GM20000 (cell line): ENCODE measurements around the gene ACTR6.
"Not testable (repeated sequence)": the region's sequence is repeated elsewhere in the genome, so short reads cannot be mapped to it uniquely, and the experiment has no call there.

Experiments
- DNase-seq: peaks from one replicate; pipeline ENCODE4 v3.0.0; 2012; ENCODE audit warnings: low spot score
- TF ChIP-seq, protein P1 (sequence below): IDR thresholded peaks from 2 replicates; pipeline ENCODE4 v1.5.1; 2012; ENCODE audit warnings: mild to moderate bottlenecking, control low read depth; ENCODE audit errors: extremely low read depth, missing control alignments

Gene ACTR6

GRCh38 chr12:100170313-100170858 is 30.2 kb upstream of the ACTR6 start:
- TF ChIP-seq, protein P1, sequence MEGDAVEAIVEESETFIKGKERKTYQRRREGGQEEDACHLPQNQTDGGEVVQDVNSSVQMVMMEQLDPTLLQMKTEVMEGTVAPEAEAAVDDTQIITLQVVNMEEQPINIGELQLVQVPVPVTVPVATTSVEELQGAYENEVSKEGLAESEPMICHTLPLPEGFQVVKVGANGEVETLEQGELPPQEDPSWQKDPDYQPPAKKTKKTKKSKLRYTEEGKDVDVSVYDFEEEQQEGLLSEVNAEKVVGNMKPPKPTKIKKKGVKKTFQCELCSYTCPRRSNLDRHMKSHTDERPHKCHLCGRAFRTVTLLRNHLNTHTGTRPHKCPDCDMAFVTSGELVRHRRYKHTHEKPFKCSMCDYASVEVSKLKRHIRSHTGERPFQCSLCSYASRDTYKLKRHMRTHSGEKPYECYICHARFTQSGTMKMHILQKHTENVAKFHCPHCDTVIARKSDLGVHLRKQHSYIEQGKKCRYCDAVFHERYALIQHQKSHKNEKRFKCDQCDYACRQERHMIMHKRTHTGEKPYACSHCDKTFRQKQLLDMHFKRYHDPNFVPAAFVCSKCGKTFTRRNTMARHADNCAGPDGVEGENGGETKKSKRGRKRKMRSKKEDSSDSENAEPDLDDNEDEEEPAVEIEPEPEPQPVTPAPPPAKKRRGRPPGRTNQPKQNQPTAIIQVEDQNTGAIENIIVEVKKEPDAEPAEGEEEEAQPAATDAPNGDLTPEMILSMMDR = no peak

DNA sequence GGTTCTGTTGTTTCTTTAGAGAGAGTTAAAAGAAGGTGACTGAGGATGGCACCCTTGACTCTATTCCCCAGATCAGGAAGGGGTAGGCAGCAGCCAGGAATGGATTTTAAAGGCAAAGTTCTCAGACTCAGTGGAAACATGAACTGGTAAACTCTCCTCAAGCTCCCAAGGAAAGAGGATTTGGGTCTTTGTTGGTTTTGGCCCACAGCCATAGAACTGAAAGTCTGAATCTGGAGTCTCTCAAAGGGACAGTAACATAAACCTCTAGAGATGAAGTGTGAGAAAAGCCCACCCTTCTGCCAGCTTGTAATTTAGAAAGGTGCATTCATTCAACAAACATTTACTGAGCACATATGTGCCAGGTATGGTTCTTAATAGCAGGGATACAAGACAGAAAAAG is 29.4 kb upstream of the ACTR6 start:
- no peak for DNase-seq
- TF ChIP-seq, protein P1 = no peak

More at GRCh38 chr12:100170313-100170858, 30.2 kb upstream of the ACTR6 start:
- no peak for DNase-seq

- TF ChIP-seq, protein P1 = no peak
- no peak for DNase-seq
These were observed 27.5 kb upstream of the ACTR6 start for GRCh38 chr12:100173111-100173510.

DNA sequence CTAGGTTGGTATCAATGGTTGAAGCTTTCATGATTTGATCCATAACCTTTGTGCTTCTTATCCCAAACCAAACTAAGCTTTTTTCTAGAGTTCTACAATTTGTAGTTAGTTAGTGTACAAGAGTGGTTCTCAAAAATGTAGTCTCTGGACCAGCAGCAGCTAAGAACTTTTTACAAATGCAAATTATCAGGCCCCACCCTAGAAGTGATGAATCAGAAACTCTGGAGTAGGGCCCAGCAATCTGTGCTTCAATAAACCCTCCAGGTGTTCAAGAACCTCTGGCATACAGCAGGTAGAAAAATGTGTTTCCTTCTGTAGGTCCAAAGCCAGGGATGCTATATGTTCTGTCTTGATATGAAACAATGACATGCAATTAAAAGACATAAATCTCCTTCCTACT is 26.1 kb upstream of the ACTR6 start:
- TF ChIP-seq, protein P1 = no peak
- DNase-seq = no peak

DNA sequence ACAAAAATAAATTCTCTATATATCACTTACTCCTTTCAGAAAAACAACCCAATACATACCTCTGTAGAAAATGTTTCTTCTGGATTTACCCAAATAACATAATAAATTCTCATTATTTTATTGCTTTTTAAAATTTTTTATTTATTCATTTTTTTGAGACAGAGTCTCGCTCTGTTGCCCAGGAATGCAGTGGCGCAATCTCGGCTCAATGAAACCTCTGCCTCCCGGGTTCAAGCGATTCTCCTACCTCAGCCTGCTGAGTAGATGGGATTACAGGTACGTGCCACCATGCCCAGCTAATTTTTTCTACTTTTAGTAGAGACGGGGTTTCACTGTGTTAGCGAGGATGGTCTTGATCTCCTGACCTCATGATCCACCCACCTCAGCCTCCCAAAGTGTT is 24.1 kb upstream of the ACTR6 start:
- DNase-seq = not testable (repeated sequence)

- no peak for DNase-seq
- TF ChIP-seq, protein P1 = no peak
These were observed 21.4 kb upstream of the ACTR6 start for GRCh38 chr12:100179252-100179651.

DNA sequence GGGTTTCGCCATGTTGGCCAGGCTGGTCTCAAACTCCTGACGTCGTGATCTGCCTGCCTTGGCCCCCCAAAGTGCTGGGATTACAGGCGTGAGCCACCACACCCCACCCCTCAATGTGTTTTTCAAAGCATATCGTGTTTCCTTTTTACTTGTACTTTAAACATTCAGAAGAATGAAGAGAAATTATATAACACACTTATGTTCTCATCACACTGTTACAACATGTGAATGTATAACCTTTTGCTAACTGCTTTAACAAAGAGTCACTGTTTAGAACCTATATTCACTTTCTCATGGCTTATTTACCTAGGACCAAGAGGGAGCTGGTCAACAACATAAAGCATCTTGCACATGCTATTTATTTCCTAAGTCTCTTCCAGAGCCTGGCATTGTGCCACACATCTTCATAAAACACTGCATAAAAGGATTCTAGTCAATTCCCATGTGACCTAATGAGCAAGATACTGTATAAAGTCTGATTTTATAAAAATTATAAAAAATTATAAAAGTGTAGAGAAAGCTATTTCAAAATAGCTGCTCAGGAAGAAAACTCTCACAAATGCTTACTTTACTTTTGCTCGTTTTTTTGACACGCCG is 16.0 kb upstream of the ACTR6 start:
- no peak for DNase-seq

More for the DNA sequence above, 16.0 kb upstream of the ACTR6 start:
- TF ChIP-seq, protein P1 = no peak
